GM20000 (cell line): Measurements from ENCODE around the gene ATG2A.

Experiments used
- DNase-seq: peaks from one replicate; pipeline ENCODE4 v3.0.0; 2012; ENCODE audit warnings: low spot score
- CTCF ChIP-seq: IDR thresholded peaks from 2 replicates; pipeline ENCODE4 v1.5.1; 2012; ENCODE audit warnings: mild to moderate bottlenecking, control low read depth; ENCODE audit errors: extremely low read depth, missing control alignments

The ATG2A gene

GRCh38 chr11:64936539-64936938 lies 19.5 kb upstream of the ATG2A start:
- no peak for DNase-seq
- TF ChIP-seq CTCF: no peak

GRCh38 chr11:64935359-64936081 lies 18.5 kb upstream of the ATG2A start, which contains the start of gene GPHA2:
TSS of gene GPHA2 (minus strand) at chr11:64935893. CDS start at chr11:64935460, 433 bp downstream.
- TF ChIP-seq CTCF: no peak
- DNase-seq: no peak

DNA sequence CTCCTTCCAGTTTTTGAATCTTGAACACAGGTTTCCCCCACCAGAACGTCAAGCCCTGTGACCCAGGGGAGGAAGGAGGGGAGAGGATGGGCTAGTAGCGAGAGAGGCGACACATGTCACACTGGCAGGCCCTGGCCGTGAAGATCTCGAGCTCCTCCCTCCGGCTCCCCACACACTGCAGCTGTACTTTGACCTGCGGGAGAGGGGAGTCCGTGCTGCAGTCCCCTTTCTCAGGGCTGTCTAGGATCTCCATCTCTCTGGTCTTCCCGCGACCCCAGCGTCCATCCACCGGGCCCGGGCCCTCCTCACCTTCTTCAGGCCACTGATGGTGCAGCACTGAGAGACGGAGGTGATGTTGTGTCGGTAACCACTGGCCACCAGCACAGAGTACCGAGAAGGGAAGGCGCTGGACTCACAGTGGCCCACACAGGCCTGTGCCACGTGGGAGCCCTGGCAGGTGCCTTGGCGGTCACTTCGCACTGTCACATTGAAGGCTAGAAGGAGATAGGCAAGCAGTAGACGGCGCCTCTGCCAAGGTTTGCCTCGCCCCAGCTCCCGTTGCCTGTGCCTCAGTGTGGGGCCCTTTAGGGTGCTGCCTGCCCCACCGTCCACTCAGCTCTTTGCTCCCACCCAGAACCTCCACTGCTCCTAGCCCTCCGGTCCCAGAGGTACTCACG lies 17.8 kb upstream of the ATG2A start:
- DNase-seq: no peak

GRCh38 chr11:64933935-64934681 lies 17.1 kb upstream of the ATG2A start:
- no peak for DNase-seq
- no peak for TF ChIP-seq CTCF

More for the DNA sequence above, 17.8 kb upstream of the ATG2A start:
- no peak for TF ChIP-seq CTCF

- no peak for TF ChIP-seq CTCF
- DNase-seq: no peak
Observed at GRCh38 chr11:64933213-64933934, 16.4 kb upstream of the ATG2A start.

- no peak for TF ChIP-seq CTCF
- DNase-seq: no peak
Observed at GRCh38 chr11:64932324-64932723, 15.3 kb upstream of the ATG2A start.
